ENCODE data around the gene PGAP6.
A peak's percentile ranks its signal among the peaks of the same experiment; 100 is the strongest.
"Not testable (repeated sequence)": the region's sequence is repeated elsewhere in the genome, so short reads cannot be mapped to it uniquely, and the experiment has no call there.

PGAP6 gene

DNA sequence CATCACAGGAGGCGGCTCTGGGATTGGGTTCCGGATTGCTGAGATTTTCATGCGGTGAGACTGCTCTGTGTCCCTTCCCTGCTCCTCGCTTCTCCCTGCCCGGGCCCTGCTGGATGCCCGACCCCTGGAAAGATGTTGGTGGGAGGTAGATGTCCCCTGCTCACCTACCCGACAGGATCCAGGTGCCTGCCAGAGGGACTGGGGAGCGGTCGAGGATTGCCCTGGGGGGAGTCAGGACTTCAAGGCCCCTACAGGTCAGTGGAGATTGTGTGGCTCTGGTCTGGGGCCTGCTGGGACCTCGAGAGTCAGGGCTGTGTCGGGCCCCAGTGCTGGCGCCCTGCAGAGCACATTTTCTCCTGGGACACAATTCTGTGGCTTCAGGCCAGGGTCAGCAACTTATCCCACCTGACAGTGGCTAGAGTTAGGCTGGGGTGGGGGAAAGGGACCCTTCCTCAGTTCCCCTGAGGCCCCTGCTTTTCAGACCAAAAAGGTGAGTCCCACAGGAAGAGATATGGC is 23.3 kb upstream of the PGAP6 start:
- H3K4me3 ChIP-seq (ENCODE audit: low read depth, low read length): no peak overlapping the region

DNA sequence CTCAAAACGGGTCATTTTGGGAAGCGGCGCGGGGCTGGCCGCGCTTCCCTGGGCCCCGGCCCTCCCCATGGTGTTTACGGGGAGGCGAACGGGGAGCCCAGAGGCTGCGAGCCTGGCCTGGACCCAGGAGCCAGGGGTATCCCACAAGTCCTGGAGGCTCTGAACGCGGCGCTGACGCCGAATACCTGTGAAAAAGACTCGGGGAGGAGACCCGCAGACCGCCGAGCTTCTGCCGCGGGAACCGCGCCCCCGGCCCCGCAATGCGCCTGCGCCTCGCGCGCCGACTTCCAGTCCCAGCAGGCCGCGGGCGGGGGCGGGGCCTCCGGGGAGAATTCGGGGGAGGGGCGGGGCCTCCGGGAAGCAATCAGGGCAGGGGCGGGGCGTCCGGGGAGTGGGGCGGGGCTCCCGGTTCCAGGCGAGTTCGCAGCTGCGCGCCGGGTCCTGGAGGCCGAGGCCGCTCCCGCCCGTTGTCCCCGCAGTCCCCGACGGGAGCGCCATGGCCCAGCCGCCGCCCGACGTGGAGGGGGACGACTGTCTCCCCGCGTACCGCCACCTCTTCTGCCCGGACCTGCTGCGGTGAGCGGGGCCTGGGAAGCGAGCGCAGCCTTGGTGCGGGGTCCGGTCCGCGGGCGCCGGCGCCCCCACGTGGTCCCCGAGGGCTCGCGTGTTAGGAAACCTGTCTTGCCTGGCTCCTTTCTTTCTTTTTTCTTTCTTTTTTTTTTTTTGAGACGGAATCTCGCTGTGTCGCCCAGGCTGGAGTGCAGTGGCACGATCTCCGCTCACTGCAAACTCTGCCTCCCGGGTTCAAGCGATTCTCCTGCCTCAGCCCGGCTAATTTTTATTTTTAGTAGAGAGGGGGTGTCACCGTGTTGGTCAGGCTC is 19.9 kb upstream of the PGAP6 start, which contains the start of gene DECR2:
DECR2 (plus strand) TSS at position 418 of the 881 bp plus-strand sequence; CDS start at position 497, 79 bp downstream.
- H3K4me3 ChIP-seq (ENCODE audit: low read depth, low read length): peak within 1 kb of the TSS; percentile 56

DNA sequence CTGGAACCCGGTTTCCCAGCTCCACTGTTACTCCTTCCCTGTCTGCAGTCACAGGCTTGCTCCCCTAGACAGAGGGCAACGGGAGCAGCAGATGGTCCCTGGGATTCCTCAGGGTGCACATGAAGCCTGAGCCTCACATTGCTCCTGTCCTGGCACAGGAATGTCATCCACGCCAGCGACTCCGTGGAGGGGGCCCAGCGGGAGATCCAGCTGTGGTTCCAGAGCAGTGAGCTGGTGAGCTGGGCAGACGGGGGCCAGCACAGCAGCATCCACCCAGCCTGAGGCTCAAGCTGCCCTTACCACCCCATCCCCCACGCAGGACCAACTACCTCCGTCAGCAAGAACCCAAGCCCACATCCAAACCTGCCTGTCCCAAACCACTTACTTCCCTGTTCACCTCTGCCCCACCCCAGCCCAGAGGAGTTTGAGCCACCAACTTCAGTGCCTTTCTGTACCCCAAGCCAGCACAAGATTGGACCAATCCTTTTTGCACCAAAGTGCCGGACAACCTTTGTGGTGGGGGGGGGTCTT is 18.3 kb upstream of the PGAP6 start:
- no peak overlapping the region for H3K4me3 ChIP-seq (ENCODE audit: low read depth, low read length)

DNA sequence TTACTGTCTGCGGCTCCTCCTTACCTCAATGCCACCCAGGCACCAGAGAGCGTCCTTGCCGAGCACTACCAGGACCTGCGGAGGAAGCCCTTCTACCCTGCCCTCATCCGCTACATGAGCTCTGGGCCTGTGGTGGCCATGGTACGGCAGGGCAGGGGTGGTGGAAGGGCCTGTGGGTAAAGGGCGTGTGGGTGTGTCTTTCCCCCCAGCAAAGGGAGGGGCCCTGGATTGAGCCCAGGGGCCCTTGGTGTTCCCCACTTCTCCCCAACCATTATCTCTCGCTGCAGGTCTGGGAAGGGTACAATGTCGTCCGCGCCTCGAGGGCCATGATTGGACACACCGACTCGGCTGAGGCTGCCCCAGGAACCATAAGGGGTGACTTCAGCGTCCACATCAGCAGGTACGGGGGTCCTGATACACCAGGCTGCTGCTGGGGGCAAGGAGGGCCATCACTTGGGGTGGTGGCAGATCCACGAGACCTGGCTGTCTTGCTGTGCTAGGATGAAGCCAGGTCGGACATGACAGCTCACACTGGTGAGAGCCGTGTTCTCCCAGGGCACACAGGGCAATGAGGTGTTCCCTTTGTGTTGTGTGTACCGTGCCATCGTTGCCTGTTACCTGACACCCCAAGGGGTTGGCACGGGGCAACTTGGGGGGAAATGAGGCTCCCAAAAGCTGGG is 17.7 kb upstream of the PGAP6 start:
- no peak overlapping the region for H3K4me3 ChIP-seq (ENCODE audit: low read depth, low read length)

DNA sequence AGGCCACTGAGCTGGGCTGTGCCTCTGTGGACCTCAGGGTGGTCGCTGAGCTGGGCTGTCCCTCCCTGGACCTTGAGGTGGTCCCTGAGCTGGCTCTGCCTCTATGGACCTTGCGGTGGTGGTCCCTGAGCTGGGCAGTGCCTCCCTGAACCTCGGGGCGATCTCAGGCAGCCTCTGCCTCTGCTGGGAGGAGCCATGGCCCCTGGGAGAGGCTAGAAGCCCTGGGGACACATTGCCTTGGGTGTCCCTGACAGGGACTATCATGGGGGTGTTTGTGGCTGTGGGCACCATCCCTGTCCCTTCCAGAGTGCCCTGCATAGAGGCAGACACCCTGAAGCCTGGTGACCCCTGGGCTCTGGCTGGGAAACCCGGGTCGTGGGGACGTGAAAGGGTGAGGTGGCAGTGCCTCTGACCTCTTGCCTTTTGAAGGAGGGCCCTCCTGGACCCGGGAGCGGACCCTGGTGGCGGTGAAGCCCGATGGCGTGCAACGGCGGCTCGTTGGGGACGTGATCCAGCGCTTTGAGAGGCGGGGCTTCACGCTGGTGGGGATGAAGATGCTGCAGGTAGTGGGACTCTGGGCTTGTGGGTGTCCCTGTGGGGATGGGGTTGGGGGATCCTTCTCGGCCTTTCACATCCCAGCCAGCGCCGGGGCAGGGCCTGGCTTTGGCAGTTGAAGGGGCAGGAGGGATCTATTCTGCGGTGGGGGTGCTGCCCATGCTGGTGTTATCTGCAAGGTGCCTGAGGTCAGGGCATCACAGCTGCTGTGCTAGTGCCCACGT is 17.0 kb upstream of the PGAP6 start:
- H3K4me3 ChIP-seq (ENCODE audit: low read depth, low read length): no peak overlapping the region

DNA sequence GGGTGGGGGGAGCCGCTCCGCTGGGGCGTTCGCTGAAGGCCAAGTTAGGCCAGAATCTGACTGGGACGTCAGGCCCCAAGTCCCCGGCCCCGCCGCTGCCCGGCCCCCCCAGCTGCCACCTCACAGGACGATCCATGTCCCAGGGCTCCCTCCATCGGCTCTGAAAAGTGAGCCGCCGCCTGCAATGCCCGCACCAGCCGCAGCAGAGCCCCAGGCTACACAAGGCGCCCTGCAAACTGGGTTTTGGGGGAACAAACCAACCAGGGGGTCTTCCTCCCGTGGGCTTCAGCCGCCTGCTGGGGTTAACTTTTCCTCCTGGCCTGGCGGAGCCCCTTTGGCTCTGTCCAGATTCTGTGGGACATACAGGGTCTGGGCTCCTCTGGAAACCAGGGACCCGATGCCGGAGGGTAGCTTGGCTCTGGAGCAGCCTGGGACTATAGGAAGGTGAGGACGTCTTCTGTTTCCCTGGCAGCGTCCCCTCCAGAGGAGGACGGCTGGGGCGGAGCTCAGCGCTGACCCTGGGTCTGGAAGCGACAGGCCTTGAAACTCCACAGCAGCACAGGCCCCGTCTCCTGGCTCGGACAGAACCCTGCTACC is 16.1 kb upstream of the PGAP6 start:
- no peak overlapping the region for H3K4me3 ChIP-seq (ENCODE audit: low read depth, low read length)

DNA sequence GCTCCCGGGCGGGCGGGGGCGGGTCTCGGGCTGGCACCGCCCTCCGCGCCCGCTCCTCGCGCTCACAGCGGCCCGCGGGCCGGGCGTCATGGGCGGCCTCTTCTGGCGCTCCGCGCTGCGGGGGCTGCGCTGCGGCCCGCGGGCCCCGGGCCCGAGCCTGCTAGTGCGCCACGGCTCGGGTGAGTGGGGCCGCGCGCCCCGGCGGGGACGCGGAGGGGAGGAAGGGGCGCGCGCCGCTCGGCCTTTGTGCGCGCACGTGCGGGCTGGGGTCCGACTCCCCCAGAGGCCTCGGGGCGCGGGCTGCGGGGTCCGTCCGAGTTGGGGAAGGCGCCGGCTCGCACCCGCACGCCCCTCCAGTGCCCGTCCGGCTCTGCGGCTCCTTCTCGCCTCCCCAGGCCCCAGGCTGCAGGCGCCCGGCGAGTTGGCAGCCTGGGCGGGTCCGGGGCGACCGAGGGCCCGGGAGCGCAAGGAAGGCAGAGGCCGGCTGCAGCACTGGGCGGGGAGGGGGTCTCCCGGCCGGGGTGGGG is 15.4 kb upstream of the PGAP6 start, which contains the start of gene NME4:
NME4 (plus strand) TSS at position 65 of the 527 bp plus-strand sequence; CDS start at position 89, 24 bp downstream.
- H3K4me3 ChIP-seq (ENCODE audit: low read depth, low read length): peak within 1 kb of the TSS; percentile 48

DNA sequence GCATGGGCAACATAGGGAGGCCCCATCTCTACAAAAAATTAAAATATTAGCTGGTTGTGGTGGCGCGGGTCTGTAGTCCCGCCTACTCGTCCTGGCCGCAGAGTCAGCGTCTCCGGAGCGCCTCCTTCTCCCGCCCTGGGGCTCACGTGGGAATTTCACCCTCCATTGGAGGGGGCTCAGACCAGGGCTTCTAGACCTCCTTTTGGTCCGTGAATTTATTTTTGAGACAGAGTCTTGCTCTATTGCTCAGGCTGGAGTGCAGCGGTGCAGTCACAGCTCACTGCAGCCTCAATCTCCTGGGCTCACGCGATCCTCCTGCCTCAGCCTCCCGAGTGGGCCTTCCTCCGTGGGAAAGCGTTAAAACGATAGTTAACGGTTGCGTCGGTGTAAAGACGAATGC is 14.8 kb upstream of the PGAP6 start:
- peak overlapping the region; percentile 0 for H3K4me3 ChIP-seq (ENCODE audit: low read depth, low read length)

DNA sequence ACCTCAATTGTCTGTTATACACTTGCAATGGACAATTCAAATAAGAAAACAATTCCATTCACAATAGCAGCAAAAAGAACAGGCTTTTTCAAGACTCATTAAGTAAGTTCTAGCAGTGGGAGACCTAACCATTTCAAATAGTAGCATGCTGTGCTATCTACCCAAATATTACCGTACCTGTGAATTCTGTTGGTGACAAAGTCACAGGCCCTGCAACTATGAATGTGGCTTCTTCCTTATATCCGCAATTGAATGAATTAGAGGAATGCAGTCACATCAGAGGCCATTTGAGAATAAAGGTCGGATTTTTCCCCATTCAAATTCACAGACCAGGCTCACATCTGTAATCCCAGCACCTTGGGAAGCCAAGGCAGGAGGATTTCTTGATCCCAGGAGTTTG is 14.4 kb upstream of the PGAP6 start:
- H3K4me3 ChIP-seq (ENCODE audit: low read depth, low read length): peak overlapping the region; percentile 0

DNA sequence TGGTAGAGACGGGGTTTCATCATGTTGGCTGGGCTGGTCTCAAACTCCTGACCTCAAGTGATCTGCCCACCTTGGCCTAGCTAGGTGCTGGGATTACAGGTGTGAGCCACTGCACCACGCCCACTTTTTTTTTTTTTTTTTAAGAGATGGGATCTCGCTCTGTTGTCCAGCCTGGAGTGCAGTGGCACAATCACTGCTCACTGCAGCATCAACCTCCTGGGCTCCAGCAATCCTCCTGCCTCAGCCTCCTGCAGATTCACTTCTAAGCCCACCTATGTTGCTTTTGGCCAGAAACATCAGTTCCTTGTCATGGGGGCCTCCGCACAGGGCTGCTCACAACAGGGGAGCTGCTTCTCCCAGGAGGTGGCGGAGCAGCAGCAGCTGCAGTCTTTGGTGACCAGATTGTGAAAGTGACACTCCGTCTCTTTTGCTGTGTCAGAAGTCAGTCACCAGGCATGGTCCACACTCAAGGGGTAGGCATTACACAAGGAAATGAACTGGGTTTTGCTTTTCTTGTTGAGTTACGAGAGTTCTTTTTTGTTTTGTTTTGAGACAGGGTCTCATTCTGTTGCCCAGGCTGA is 10.8 kb upstream of the PGAP6 start:
- no peak overlapping the region for H3K4me3 ChIP-seq (ENCODE audit: low read depth, low read length)

DNA sequence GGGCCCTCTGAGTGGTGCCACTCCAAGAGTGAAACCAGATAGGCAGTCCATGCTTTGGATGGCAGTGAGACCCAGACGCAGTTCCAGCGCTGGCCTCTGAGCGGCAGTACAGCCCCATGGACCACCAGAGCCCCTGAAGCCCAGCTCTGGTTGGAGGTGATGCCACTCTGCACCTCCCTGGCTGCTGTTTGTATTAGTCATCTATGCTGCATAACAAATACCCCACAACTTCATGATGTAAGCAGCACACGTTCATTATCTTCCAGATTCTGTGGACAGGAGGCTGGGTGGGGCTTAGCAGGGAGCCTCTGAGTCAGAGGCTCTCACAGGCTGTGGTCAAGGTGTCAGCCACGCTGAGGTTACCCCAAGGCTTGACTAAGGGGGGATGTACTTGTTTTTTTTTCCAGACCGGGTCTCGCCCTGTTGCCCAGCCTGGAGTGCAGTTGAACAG is 10.1 kb upstream of the PGAP6 start:
- H3K4me3 ChIP-seq (ENCODE audit: low read depth, low read length): no peak overlapping the region

DNA sequence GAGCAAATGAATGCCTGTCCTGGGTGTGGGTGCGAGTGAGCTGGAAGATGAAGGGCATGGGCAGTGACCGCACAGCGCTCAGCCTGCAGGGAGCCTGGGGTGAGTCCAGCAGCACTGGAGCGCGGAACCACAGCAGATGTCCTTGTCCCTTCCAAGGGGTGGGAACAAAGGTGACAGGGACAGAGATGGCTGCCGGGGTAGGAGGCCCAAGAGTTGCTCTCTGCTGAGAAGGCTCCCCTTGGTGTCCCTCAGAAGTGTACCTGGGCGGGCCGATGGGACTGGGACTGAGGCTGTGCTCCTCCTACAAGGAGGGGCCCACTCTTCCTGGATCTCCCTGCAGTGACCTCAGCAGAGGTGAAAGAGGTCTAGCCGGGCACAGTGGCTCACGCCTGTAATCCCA is 7.6 kb upstream of the PGAP6 start:
- no peak overlapping the region for H3K4me3 ChIP-seq (ENCODE audit: low read depth, low read length)

DNA sequence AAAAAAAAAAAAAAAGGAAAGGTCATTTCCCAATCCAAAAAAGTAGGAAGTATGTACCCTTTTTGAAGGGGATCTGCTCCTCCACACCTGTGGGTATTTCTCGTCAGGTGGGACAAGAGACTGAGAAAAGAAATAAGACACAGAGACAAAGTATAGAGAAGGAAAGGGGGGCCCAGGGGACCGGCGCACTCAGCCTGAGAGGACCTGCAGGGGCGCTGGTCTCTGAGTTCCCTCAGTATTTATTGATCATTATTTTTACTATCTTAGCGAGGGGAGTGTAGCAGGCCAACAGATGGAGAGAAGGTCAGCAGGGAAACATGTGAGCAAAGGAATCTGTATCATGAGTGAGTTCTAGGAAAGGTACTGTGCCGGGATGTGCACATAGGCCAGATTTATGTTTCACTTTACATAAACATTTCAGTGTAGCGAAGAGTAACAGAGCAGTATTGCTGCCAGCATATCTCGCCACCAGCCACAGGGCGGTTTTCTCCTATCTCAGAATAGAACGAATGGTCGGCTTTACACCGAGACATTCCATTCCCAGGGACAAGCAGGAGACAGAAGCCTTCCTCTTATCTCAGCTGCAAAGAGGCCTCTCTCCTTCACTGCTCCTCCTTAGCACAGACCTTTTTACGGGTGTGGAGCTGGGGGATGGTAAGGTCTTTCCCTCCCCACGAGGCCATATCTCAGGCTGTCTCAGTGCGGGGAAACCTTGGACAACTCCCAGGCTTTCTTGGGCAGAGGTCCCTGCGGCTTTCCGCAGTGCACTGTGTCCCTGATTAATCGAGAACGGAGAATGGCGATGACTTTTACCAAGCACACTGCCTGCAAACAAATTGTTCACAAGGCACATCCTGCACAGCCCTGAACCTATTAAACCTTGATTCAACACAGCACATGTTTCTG is 6.2 kb upstream of the PGAP6 start:
- not testable (repeated sequence) for H3K4me3 ChIP-seq (ENCODE audit: low read depth, low read length)

DNA sequence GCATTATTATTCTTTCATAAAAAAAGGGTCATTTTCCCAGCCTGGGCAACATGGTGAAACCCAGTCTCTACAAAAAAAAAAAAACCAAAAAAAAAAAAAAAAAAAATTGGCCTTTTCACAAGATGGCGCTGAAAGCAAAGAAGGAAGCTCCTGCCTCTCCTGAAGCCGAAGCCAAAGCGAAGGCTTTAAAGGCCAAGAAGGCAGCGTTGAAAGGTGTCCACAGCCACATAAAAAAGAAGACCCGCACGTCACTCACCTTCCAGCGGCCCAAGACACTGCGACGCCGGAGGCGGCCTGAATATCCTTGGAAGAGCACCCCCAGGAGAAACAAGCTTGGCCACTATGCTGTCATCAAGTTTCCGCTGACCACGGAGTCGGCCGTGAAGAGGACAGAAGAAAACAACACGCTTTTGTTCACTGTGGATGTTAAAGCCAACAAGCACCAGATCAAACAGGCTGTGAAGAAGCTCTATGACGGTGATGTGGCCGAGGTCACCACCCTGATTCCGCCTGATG is 4.9 kb upstream of the PGAP6 start:
- no peak overlapping the region for H3K4me3 ChIP-seq (ENCODE audit: low read depth, low read length)

DNA sequence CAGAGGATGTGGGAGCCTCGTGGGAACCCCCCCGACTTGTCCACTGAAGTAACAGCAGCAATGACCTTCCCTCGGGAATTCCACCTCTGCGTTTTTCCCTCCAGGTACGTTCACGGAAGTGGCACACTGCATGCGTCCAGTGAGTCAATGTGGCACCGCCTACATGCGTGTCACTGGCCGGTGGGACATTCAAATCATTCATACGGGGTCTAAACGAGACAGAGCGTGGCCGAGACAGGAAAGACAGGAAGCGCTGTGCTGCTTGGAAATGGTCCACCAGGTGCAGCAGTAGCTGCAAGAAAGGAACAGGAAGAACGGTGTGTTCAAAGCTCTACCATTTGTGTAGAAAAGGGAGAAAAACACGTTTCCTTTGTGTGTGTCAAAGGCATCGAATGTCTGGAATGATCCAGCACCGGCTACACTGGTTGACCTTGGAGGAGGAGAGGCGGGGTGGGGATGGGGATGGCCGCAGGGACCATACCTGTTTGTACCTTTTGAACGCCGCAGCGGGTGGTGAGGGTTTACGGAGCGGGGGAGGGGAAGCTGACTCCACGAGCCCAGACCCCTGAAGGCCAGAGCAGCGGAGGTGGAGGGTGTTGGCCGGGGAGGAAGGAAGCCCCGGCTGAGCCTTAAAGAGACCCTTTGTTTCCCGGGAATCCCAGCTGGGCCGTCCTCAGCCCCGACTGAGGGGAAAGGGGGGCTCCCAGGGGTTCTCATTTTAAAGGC is 1.7 kb upstream of the PGAP6 start:
- H3K4me3 ChIP-seq (ENCODE audit: low read depth, low read length): peak overlapping the region; percentile 14

DNA sequence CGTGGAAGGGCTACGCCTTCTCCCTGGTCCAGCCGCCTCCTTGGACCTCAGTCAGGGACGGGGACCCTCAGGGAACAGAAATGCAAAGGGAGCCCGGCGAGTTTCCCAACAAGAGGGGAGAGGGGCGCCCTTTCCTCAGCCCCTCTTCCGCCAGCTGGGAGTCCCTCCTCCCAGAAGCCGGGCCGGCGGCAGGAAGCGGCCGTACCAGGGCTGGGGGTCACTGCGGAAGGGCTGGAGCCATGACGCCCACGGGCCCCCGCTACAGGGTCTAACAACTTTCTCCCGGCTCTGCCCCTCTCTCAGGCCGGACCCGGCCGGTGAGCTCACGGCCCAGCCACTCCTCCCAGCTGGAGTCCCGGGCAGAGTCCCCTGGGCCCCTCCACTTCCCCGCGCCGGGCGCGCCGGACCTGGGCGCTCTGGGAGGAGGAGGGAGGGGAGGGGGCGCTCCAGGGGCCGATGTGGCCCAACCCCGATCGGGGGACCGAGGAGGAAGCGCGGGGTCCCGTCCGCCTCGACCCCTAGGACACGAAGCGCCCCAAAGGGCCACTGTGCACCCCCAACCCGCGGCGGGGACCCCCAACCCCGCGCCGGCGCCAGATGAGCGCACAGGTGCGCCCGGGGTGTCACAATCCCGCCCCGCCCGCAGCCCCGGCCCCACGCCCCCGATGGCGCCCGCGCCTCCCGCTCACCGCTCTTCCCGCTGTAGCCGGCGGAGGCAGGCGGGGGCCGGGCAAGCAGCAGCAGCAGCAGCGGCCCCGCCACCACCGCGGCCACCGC is 578 bp downstream of the PGAP6 start:
- peak overlapping the region; percentile 72 for H3K4me3 ChIP-seq (ENCODE audit: low read depth, low read length)

DNA sequence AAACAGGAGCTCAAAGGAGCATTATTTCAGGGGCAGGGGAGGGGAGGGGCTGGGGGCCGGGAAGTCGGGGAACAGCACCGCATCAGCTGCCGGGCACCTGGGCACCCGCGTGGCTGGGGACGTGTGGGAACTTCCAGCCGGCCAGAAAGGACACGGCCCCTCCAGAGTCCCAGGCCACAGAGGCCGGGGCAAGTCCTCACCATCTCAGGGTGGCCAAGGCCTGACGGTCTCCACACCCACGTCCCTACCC is 1.1 kb downstream of the PGAP6 start:
- H3K4me3 ChIP-seq (ENCODE audit: low read depth, low read length): peak overlapping the region; percentile 72
